ENCODE results near the gene POLN.

The POLN gene

DNA sequence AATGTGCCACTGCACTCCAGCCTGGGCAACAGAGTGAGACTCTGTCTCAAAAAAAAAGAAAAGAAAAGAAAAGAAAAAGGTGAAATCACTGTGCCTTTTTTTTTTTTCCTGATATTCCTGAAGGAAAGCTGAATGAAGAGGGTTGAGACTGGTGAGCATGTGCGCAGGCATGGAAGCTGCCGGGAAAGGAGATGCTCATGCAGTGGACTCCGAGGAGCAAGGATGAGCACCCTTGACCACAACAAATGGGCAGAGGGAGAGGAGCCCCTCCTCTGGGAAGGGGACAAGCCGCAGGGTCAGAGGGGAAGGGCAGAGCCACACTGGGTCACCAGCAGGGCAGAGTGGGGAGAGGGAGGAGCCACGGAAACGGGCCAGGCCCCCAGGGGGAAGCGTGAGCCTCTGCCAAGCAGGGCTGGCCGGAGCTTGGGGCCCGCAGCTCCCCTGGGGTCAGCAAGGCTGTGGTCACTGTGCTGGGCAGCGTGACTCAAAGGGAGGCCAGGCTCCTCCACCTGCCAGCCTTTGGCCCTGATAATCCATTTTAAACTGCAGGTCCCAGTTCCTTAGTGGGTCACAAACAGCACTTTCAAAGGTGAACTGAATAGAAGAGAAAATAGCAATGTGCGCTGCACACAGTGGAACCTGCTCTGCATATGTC, 102.9 kb downstream of the POLN start:
- ATAC-seq (no peak), DNase-seq (no peak)
- H3K4me1 Mint-ChIP-seq, result peaks cover 31% of the 10 kb centered on the region
- no peaks in the 10 kb centered on the region for H3K36me3 Mint-ChIP-seq (ENCODE audit: low read depth)
- H3K4me3 Mint-ChIP-seq, result no peak overlapping the region
- no peaks in the 10 kb centered on the region for H3K27me3 Mint-ChIP-seq
- no peak overlapping the region for H3K27ac Mint-ChIP-seq
- no peaks in the 10 kb centered on the region for H3K9me3 Mint-ChIP-seq

- Mint-ChIP-seq H3K27me3 (no peaks in the 10 kb centered on the region), H3K4me1 (peaks cover 17% of the 10 kb centered on the region), H3K27ac (no peak overlapping the region), H3K9me3 (peaks cover 10% of the 10 kb centered on the region), H3K4me3 (no peak overlapping the region), H3K36me3 (ENCODE audit: low read depth) (no peaks in the 10 kb centered on the region)
- no peak for ATAC-seq
- DNase-seq, result no peak
Measured at GRCh38 chr4:2136726-2137125, 105.2 kb downstream of the POLN start.

DNA sequence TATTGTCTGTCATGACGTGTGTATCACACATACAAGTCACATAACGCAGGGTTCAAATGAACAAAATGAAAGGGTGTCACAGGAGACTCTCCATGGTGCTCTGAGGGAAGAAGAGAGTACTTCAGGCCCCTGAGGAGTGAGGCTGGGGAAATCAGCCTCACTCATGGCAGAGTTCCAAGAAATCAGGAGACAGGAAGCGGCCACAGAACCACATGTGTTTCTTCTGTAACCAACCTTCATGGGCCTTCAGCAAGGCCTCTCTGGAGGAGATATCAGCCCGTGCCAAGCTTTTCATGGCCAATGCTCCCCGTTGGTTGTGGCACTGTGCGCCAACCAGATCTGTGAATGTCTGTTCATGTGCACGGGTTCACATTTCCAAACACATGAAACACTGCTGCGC, 106.8 kb downstream of the POLN start:
- Mint-ChIP-seq H3K36me3 (ENCODE audit: low read depth) (no peaks in the 10 kb centered on the region), H3K9me3 (peaks cover 14% of the 10 kb centered on the region), H3K27ac (no peak overlapping the region), H3K27me3 (no peaks in the 10 kb centered on the region), H3K4me1 (peaks cover 13% of the 10 kb centered on the region), H3K4me3 (no peak overlapping the region)
- DNase-seq, result no peak
- peak; percentile 15 for ATAC-seq

GRCh38 chr4:2132438-2132837, 109.5 kb downstream of the POLN start:
- H3K4me1 Mint-ChIP-seq, result peaks cover 13% of the 10 kb centered on the region

GRCh38 chr4:2127609-2128332, 114.2 kb downstream of the POLN start:
- Mint-ChIP-seq H3K4me1 (no peaks in the 10 kb centered on the region), H3K36me3 (ENCODE audit: low read depth) (no peaks in the 10 kb centered on the region), H3K27me3 (no peaks in the 10 kb centered on the region), H3K9me3 (peaks cover 14% of the 10 kb centered on the region), H3K4me3 (no peak overlapping the region), H3K27ac (no peak overlapping the region)
- no peak for ATAC-seq
- DNase-seq, result no peak

More at GRCh38 chr4:2132438-2132837, 109.5 kb downstream of the POLN start:
- H3K9me3 Mint-ChIP-seq, result peaks cover 14% of the 10 kb centered on the region
- no peaks in the 10 kb centered on the region for H3K27me3 Mint-ChIP-seq
- H3K27ac Mint-ChIP-seq, result no peak overlapping the region
- ATAC-seq (no peak), DNase-seq (no peak)
- H3K36me3 Mint-ChIP-seq (ENCODE audit: low read depth), result no peaks in the 10 kb centered on the region
- no peak overlapping the region for H3K4me3 Mint-ChIP-seq

DNA sequence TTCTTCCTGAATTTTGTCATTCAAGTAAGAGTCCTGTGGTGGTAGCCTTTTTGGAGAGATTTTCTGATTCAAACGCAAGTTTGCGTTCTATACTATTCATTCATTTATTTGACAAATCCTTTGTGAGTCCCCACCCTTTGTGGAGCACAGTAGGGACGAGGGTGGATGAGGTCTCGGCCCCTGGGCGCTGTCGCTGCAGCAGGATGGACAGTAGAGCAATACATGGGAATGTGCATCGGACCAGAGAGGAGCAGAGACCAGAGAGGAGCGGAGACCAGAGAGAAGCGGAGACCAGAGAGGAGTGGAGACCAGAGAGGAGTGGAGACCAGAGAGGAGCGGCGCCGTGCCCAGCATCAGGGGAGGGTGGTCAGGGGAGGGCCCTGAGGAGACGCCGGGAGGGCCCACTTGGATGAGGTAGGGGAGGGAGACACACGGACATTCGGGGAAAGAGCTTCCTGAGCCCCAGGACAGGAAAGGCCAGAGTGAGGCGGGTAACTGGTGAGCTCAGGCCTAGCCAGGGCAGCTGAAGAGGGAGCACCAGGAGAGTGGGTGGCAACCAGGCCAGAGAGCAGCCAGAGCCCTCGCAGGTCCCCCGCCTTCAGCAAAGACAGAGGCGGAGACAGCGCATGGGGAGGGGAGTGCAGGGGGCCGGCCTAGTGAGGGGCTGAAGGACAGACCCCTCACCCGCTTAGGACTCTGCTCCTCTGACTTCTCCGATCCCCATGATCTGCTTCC, 115.4 kb downstream of the POLN start:
- peaks cover 2% of the 10 kb centered on the region for H3K9me3 Mint-ChIP-seq
- no peak for ATAC-seq

DNA sequence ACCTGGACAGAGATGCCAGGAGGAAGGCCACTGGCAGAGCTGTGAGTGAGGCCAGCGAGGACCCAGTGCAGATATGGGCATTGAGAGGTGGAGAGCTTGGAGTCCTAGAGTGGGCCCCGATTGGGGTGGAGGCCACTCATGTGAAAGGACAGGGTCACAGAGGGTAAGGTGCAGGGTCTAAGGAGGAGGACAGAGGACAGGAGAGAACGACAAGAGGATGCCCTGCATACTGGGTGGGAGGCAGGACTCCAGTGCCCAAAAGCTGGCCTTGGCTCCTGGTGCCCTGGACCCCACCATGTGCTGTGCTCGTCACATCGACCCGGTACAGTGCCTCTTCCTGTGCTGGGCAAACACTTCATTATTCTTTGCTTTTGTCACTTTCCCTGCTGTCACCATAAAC, 116.1 kb downstream of the POLN start:
- H3K27me3 Mint-ChIP-seq, result no peaks in the 10 kb centered on the region

More for the DNA sequence above, 115.4 kb downstream of the POLN start:
- no peak for DNase-seq
- no peak overlapping the region for H3K27ac Mint-ChIP-seq
- H3K36me3 Mint-ChIP-seq (ENCODE audit: low read depth), result no peaks in the 10 kb centered on the region
- H3K4me1 Mint-ChIP-seq, result no peaks in the 10 kb centered on the region
- H3K4me3 Mint-ChIP-seq, result no peak overlapping the region
- H3K27me3 Mint-ChIP-seq, result no peaks in the 10 kb centered on the region

GRCh38 chr4:2125023-2125422, 116.9 kb downstream of the POLN start:
- H3K27ac Mint-ChIP-seq, result no peak overlapping the region

More for the DNA sequence above, 116.1 kb downstream of the POLN start:
- no peaks in the 10 kb centered on the region for H3K36me3 Mint-ChIP-seq (ENCODE audit: low read depth)
- H3K27ac Mint-ChIP-seq, result no peak overlapping the region
- no peak overlapping the region for H3K4me3 Mint-ChIP-seq
- DNase-seq (no peak), ATAC-seq (no peak)
- H3K9me3 Mint-ChIP-seq, result no peaks in the 10 kb centered on the region
- no peaks in the 10 kb centered on the region for H3K4me1 Mint-ChIP-seq

GRCh38 chr4:2116687-2117400, 125.1 kb downstream of the POLN start:
- peaks cover 1% of the 10 kb centered on the region for H3K27me3 Mint-ChIP-seq
- H3K9me3 Mint-ChIP-seq, result no peaks in the 10 kb centered on the region
- no peak for ATAC-seq
- no peak for DNase-seq
- H3K36me3 Mint-ChIP-seq (ENCODE audit: low read depth), result no peaks in the 10 kb centered on the region
- H3K27ac Mint-ChIP-seq, result no peak overlapping the region
- H3K4me1 Mint-ChIP-seq, result no peaks in the 10 kb centered on the region
- no peak overlapping the region for H3K4me3 Mint-ChIP-seq

More at GRCh38 chr4:2125023-2125422, 116.9 kb downstream of the POLN start:
- H3K9me3 Mint-ChIP-seq, result no peaks in the 10 kb centered on the region
- no peak overlapping the region for H3K4me3 Mint-ChIP-seq
- no peaks in the 10 kb centered on the region for H3K27me3 Mint-ChIP-seq
- no peaks in the 10 kb centered on the region for H3K36me3 Mint-ChIP-seq (ENCODE audit: low read depth)
- DNase-seq (no peak), ATAC-seq (no peak)
- no peaks in the 10 kb centered on the region for H3K4me1 Mint-ChIP-seq

GRCh38 chr4:2105559-2105958, 136.4 kb downstream of the POLN start:
- peaks cover 8% of the 10 kb centered on the region for H3K4me1 Mint-ChIP-seq
- DNase-seq, result no peak

GRCh38 chr4:2104556-2105345, 137.2 kb downstream of the POLN start:
- no peak overlapping the region for H3K4me3 Mint-ChIP-seq
- H3K4me1 Mint-ChIP-seq, result peaks cover 8% of the 10 kb centered on the region
- DNase-seq (no peak), ATAC-seq (no peak)
- H3K36me3 Mint-ChIP-seq (ENCODE audit: low read depth), result peaks cover 4% of the 10 kb centered on the region
- no peak overlapping the region for H3K27ac Mint-ChIP-seq
- peaks cover 9% of the 10 kb centered on the region for H3K27me3 Mint-ChIP-seq
- H3K9me3 Mint-ChIP-seq, result peaks cover 16% of the 10 kb centered on the region

More at GRCh38 chr4:2105559-2105958, 136.4 kb downstream of the POLN start:
- Mint-ChIP-seq H3K9me3 (peaks cover 16% of the 10 kb centered on the region), H3K4me3 (no peak overlapping the region), H3K27me3 (peaks cover 13% of the 10 kb centered on the region), H3K27ac (no peak overlapping the region), H3K36me3 (ENCODE audit: low read depth) (peaks cover 4% of the 10 kb centered on the region)
- no peak for ATAC-seq

GRCh38 chr4:2103843-2104547, 137.9 kb downstream of the POLN start:
- no peak for DNase-seq
- ATAC-seq, result no peak
- no peak overlapping the region for H3K27ac Mint-ChIP-seq
- peaks cover 16% of the 10 kb centered on the region for H3K9me3 Mint-ChIP-seq
- H3K4me1 Mint-ChIP-seq, result peaks cover 7% of the 10 kb centered on the region
- H3K27me3 Mint-ChIP-seq, result peaks cover 7% of the 10 kb centered on the region
- H3K36me3 Mint-ChIP-seq (ENCODE audit: low read depth), result peaks cover 4% of the 10 kb centered on the region
- H3K4me3 Mint-ChIP-seq, result no peak overlapping the region

DNA sequence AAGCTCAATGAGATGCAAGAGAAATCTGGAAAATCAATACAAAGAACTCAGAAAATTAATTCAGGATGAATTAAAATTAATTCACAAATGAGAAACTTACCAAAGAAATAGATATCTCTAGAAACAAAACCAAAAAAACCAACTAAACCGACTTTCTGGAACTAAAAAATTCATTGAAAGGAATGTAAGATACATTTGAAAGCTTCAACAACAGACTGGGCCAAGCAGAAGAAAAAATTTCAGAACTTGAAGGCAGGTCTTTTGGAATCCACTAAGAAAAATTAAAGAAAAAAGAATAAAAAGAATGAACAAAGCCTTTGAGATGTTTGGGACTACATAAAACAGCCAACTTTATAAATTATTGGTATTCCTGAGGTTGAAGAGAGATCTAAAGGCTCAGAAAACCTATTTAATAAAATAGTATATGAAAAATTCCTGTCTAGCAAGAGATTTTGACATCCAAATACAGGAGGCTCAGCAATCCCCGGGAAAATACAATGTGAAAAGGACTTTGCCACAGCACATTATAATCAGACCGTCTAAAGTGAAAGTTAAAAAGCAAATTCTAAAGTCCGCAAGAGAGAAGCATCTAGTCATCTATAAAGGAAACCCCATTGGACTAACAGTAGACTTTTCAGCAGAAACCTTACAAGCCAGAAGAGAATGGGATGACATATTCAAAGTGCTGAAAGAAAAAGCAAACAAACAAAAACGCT, 138.6 kb downstream of the POLN start:
- no peak overlapping the region for H3K27ac Mint-ChIP-seq
- peaks cover 4% of the 10 kb centered on the region for H3K36me3 Mint-ChIP-seq (ENCODE audit: low read depth)
- peaks cover 16% of the 10 kb centered on the region for H3K9me3 Mint-ChIP-seq
- DNase-seq (no peak), ATAC-seq (no peak)
- H3K4me1 Mint-ChIP-seq, result peaks cover 2% of the 10 kb centered on the region
- no peak overlapping the region for H3K4me3 Mint-ChIP-seq
- H3K27me3 Mint-ChIP-seq, result peaks cover 3% of the 10 kb centered on the region

All from activated naive CD8-positive, alpha-beta T cell treated with anti-CD3 and anti-CD28 coated beads, Interleukin-2, amount 50 U/mL, for 24 hours (primary cell).